NCI-H2196 treated with DMSO at 0.1 percent for 48 hours (cell line): ENCODE measurements around the gene SLC9A2.

Experiments used
- DNase-seq: peaks from one replicate; lab custom pipeline; 2025; ENCODE audit not compliant: unreplicated experiment; lab: John Stamatoyannopoulos, UW

Gene SLC9A2

DNA sequence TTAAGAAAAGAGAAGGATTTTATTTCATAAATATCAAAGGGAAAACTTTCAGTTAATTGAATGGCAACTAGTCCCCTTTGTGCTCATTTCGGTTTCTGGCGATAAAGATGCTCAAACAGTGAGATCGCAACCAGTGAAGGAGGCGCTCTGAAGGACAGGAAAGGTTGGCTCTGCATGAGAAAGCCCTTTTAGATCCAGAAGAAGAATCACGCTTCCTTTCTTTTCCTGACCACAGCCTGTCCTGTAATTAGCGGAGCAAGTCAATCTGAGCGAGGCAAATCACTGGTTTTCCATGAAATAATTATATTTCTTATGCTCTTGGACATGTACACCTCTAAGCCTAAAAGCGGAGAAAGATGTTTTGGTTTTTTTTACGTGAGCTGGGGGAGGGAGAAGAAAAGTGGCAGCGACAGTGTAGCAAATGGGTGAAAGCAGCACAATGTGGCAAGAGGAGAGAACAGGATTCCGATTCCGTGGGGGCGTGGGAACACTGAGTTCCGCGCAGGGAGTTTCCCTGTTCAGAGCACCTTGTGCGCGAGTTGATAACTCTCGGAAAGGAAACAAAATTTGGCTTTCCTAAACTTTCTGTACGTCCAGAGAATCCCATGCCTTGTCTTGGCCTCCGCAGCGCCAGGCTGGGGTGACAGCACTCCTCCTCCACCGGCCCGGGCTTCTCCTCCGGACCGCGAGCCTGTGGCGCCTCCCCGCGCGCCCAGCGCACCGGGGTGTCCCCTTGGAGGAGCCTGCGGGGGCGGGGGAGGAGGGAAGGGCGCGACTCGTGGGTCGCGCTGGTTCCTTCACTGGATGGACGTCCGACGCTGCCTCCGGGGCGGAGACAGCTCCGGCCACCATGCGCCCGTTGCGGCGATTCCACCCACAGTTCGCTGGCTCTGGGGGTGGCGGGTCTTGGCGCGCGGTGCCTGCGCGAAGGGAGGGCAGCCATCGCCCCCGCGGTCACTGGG is 620 bp upstream of the SLC9A2 start:
- DNase-seq: no peak

DNA sequence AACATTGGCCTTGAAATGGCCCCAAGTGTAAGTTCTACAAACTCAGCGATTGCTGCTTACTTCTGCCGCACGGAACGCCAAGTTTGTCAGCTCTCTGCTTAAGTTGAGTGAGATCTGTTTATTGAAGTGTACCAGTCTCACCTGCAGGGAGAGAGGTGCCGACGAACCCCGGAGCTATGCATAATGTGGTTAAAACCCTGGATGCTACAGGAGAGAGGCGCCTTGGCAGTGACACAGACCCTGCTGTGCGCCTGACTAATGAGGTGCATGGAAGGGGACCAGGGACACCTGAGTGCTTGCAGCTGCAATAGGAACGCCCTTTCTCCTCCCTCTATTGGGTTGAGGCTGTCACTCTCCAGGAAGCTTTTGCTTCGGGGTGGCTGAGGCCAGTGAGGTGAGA is 979 bp downstream of the SLC9A2 start:
- DNase-seq: no peak

DNA sequence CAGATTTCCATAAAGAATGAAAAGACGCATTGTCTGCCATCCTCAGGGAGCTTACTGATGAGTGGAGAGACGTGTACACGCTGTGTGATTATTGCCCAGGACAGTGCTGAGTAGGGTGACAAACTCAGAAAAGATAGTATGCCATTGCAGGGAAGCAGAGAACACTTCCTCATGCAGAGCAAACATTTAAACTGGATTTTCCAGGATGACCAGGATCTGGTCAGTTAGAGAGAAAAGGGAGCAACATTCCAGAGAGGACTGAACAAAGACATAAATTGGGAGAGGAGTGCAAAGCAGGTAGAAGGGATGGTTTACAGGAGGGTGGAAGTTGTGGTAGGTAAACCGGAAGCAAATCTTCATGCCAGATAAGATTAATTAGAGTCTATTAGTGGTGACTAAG is 2.3 kb downstream of the SLC9A2 start:
- no peak for DNase-seq

DNA sequence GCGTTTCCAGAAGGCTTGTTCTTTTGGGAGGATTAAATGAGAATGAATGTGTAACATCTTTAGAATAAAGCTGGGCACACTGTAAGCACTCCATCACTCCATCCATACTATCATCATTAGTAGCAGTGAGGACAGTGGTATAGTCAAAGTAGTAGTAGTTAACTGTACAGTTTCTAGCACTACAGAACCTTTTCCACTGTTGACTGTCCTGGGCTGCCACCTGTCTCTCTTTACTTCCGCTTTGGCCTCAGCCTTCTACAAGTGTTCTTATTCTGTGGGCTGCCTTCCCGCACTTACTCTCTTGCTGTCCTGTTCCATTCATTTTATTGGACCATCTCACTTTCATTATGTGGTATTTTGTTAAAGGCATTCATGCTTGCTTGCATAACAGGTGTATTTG is 3.3 kb downstream of the SLC9A2 start:
- DNase-seq: no peak

DNA sequence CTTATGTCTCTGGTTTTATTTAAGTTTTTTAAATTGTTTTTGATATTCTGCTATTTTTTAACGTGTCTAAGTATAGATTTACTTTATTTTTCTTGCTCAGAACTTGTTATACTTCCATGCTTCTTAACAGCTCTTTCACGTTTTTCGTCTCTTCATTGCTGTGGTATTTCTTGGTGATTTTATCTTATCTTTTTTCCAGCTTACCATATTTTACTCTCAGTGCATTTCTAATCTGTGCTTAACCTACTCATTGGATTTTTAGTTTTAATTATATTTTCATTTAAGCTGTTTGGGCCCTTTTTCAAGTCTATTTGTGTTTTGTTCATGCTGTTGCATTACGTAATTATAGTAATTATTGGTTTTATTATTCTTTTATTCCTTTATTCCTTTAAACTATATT is 11.1 kb downstream of the SLC9A2 start:
- DNase-seq: no peak

DNA sequence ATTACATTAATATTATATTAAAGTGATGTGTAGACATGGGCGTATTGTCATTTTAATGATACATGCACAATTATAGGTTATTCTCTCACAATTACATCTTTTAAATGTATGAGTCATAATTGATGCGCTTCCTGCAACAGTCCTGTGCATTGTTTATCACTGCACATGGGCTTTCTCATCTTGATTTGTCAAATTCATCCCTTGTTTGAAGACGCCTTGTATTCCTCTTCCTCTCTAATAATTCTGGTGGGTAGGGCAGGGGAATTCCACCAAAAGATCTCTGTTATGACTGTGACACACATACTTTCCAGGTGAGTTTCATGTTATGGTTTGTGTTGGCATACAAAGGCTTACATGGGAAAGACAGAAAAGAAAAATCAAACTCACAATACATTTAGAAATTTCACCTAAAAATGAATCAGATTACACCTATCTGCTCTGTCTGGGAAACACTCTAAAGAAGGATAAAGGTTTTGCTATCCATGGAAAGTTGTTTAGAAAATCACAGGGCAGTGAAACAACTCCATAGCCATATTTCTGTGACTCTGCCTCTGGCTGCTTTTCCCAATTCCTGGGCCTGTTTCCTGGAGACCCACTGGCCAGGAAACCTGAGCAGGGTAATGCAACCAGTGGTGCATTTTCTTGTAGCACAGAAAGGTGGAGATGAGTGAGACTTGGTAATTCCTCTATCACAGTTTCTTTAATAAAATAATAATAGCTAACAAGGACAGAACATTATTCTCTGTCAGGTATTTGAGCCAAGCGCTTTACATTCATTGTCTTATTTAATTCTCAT is 13.2 kb downstream of the SLC9A2 start:
- no peak for DNase-seq

DNA sequence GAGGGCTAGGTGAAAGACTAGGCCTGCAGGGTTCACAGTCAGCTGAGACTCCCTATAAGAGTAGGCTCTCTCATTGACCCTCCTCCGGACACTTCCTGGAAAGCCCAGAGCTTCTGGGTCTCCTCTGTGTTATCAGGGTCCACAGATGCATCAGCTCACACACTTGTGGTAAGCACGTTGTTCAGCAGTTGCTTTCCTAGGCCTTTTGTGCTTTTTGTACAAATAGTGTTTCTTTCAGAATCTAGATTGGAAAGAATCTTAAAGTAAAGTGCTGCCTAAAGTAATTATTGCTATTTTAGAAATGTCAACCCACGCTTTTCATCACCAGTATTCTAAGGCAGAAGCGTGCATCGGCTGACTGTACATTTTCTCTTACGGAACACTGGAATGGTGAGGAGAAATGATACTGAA is 15.5 kb downstream of the SLC9A2 start:
- DNase-seq: no peak

DNA sequence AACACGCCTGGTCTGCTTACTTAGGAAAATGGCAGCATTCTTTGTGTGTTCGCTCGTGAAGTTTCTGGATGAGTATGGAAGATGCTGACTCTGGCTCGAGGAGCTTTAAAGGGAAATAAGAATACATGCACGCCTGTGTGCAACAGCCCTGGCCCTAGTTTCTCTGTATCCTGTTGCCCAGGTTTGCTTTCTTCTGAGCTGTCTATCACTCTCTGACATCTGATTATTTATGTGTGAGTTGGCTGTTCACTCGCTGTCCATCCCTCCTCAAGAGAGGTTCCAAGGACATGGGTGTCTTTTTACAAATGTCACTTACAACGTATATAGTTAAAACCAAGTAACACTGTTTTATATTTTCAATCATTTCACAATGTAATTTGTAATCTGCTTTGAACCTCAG is 16.0 kb downstream of the SLC9A2 start:
- DNase-seq: no peak

DNA sequence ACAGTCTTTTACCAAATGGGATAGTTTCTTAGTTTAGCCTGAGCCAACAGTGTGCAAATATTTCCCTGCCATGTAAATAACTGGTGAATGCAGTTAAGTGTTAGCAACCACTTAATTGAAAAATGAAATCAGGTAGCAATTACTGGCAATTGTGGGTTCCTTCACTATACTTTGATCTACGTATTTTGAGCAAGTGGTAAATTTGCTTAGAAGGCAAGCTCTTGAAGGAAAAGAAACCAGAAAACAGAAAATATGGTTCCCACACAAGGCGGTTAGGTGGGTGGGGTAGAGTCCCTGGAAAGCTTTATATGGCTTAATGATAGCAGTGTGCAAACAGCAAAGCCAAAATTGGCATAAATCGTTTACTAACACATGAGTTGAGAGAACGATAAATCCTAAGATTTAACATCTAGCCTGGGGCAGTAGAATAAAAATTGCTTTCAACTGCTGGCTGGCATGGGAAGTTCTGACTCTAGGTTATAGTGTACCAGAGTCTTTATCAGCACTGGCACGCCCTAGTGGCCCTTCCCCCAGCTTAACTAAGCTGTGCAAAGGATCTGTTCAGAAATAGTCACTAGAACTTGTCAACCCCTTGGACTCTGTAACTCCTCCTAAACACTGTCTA is 17.0 kb downstream of the SLC9A2 start:
- DNase-seq: no peak

DNA sequence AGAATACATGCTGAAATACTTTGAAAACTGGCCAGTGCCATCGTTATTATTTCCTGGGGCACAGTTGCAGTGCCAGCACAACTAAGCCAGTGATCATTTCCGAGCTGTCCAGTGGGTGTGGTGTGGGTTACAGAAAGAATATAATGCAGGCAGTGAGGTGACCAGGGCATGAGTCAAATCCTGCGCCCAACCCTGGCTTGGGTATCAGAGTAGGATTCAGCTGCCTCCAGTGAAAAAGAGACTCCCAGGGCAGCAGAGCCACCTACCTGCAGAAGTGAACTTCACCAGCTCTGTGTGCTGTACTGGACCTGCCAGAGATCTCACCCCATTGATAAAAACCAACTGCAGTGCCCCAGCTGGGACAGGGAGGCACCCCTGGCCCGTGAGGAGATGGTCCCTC is 18.0 kb downstream of the SLC9A2 start:
- DNase-seq: no peak

DNA sequence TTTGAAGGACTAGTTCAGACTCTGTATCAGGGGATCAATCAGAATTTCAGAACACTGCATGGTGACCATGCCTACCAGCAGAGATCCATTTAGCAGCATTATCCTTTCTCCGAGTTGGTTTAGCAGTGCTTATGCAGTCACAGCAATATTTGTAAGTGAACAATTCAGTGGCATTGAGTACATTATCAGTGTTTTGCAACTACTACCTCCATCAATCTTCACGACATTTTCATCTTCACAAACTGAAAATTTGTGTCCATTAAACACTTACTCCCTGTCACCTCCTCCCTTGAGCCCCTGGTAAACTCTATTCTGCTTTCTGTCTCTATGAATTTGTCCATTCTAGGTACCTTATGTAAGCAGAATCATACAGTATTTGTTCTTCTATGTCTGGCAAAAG is 20.1 kb downstream of the SLC9A2 start:
- DNase-seq: no peak

DNA sequence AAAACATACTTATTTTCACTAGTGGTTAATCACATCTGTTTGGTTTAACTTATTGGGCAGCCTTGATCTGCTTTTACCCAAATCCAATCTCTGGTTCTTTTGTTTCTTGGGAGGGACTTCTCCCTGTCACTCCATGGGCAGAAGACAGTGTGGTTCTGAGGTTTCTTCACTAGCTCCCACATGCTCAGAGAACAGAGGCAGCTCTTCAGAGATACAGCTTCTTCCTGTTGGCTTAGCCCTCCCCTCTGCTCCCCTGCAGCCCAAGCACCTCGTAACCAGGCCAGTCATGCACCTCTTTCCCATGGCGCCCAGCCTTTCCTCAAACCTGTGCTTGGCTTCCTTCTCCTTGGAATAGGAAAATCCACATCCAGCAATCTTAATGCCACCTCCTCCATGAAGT is 32.8 kb downstream of the SLC9A2 start:
- no peak for DNase-seq

DNA sequence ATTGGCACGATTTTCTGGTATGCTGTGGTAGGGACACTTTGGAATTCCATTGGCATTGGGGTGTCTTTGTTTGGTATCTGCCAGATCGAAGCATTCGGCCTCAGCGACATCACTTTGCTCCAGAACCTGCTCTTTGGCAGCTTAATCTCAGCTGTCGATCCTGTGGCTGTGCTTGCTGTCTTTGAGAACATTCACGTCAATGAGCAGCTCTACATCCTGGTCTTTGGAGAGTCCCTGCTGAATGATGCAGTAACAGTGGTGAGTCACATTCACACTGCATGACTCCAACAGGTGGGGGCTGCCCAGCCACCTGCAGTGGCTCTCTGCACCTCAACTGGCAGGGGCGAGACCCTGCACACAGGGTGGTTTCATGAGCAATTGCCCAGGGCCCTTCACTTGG is 38.4 kb downstream of the SLC9A2 start:
- DNase-seq: no peak

DNA sequence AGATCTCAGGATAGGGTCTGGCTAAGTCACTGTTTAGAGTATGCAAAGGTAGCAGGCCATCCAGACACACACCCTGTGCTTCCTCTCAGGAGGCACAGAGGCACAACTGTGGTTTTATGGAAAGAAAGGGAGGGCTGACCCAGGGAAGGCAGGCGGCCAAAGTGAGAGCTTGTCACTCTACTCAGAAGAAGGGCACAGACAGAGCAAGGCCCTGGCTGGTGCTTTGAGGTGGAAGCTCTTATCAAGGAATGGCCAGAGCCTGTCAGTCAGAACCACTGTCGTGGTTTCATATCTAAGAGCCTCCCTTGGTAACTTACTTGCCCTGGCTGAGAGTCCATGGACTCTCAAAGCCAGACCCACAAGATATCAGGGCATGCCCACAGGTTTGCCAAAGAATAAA is 40.7 kb downstream of the SLC9A2 start:
- no peak for DNase-seq

DNA sequence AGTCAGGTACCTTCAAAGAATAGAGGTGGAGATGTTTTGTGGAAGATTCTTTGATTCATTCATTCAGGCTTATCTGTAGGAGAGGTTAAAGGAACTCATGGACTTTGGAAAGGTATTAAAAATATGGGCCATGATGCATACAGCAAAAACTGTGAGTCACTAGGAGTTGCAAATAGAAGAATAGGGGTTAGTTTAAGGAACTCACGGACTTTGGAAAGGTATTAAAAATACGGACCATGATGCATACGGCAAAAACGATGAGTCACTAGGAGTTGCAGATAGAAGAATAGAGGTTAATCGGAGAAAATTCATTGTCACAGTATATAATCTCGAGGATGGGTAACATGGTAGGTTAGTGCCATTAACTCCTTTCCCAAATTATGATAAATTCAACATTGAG is 41.2 kb downstream of the SLC9A2 start:
- no peak for DNase-seq

DNA sequence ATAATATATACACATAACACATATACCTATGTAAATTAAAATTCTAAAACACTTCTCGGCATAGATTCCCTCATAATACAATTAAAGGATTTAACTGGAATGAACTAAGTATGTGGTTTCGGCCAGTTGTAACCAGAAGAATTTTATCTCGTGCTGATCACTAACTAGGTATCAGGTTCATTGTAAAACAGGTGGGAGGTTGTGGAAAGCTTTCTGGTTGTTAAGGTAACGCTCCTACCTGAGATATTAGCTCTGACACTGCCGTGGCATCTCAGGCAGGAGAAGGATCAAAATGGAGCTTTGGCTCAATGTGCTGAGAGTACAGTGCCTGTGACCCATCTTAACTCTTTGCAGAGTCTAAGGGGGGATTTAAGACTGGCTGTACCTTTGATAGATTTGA is 42.5 kb downstream of the SLC9A2 start:
- DNase-seq: no peak

DNA sequence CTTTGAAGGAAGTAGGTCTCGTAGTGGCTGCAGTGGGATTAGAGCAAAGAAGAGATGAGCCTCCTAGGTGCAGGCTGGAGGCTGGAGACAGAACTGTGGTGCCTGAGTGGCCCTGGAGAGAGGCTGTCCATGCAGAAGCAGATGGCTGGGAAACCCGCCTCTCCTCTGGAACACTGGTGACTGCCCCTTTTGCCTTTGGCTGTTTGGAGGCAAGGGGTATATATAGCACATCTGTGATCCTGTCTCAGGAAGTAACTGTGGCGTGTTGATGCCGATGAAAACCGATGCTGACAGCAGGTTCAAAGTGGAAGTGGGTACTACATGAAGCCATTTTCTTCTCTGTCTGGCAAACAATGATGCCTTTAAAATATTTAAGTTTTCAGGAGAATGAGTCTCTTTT is 43.5 kb downstream of the SLC9A2 start:
- no peak for DNase-seq

DNA sequence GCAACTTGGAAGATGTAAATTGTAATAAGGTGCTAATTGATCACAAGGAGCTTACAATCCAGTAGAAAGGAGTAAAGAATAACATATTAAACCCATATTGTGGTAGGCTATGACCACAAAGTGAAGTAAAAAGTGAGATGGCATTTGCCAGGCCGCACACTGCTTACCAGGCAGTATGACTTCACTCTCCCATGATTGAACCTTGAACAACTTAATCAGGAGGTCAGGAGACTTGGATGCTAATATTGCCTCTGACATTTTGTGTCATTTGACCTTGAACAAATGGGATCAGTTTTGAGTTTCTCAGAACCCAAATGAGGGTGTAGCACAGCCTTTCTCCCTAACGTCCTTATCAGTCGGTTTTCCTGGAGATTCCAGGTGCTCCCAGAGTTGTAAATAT is 44.0 kb downstream of the SLC9A2 start:
- no peak for DNase-seq

DNA sequence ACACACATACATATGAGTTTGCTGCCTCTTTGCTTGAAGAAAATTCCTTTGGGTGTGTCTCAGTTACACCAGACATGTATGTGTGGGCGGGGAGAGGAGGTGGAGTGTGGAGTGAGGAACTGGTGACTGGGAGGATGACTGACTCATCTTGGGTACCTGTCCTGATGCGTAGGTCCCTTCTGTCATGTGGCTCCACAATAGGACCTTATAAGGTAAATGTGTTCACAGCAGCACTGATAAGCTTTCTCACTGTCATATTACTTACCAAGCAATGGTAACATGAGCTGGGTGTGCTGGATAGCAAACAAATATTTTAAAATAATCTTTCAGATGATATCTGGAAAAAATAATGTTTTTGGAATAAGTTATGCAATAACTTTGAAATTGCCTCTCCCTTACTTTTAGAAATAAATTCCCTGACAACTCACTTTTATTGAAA is 45.1 kb downstream of the SLC9A2 start:
- DNase-seq: no peak

DNA sequence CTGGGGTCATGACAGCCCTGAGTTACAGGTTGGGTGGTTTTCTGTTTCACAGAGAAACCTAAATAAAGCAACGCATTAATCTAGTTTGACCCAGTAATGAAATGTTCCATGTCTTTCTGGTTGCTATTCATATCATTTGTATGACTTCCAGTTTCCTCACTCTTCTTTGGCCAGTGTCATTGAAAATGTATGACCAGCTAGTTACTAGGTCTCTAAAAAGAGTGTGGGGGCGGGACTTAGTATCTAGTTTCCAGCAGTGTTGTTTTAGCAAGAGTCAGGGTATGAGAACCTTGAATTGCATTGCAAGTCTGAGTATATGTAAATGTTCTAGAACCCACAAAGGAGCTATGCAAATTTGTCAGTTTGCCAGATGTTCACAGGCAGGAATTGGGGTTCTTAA is 47.7 kb downstream of the SLC9A2 start:
- DNase-seq: no peak

DNA sequence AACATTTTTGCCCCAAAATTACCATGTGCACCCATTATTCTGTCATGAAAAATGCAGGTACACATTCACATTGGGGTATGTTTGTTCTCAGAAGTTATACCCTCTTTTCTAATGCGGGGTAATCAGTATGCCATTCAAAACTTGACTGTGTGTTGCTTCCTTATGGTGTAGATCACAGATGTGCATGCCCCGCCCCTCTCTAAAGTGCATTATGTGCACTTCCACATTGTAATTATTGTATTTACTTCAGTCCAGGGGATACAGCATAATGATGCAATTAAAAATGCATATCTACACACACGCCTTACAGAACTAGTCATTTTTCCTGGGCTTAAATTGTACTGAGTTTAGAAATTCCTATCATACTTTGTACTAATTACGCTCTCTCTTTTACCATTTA is 48.8 kb downstream of the SLC9A2 start:
- DNase-seq: no peak

DNA sequence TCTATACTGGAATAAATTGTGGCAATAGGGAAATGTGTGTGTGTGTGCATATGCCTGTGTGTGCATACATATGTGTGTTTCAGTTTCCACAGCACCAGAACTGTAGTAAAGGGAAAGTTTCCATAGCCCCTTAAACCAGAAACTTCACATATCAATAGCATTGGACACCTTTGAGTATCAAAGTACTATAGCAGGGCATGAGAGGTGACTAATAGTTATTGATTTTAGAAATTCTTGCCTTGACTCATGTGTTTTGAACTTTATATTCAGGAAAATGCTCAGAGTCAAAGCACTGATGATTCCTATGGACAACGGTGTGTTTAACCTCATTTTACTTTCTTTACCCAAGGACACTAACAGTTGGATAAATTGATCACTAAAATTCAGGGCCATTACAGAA is 50.0 kb downstream of the SLC9A2 start:
- DNase-seq: no peak
